KOPT-K1 (cell line): ENCODE measurements around the gene PLCD4.

Experiments
- H3K27ac ChIP-seq: fragments of 200-600 bp; sonication (generic); 2 replicates; pipeline ENCODE4 v1.5.1; 2016; ENCODE audit warnings: antibody characterized with exemption, mild to moderate bottlenecking, low read depth, low read length; ENCODE audit not compliant: poor library complexity, severe bottlenecking
- H3K36me3 ChIP-seq: fragments of 200-600 bp; sonication (generic); 2 replicates; pipeline ENCODE4 v1.5.1; 2017; ENCODE audit warnings: antibody characterized with exemption, mild to moderate bottlenecking, low read length, moderate library complexity; ENCODE audit not compliant: insufficient read depth
- H3K9me3 ChIP-seq: fragments of 200-600 bp; sonication (generic); 2 replicates; pipeline ENCODE4 v1.5.1; 2017; ENCODE audit warnings: antibody characterized with exemption, low read length, mild to moderate bottlenecking; ENCODE audit not compliant: insufficient read depth, poor library complexity, severe bottlenecking

Gene PLCD4

GRCh38 chr2:218671654-218672566 is 64.2 kb downstream of the PLCD4 start, which contains the start of the genes RNF25 and STK36:
Gene RNF25, minus strand, starts transcription at chr2:218672002. Its CDS starts 32 bp downstream, at chr2:218671970.
Gene STK36, plus strand, starts transcription at chr2:218672086. Its CDS starts 744 bp downstream, at chr2:218672830.
- Histone ChIP-seq H3K27ac (peak within 1 kb of the TSS; percentile 67), H3K9me3 (no peaks in the 10 kb centered on the region), H3K36me3 (peaks cover 19% of the 10 kb centered on the region)

DNA sequence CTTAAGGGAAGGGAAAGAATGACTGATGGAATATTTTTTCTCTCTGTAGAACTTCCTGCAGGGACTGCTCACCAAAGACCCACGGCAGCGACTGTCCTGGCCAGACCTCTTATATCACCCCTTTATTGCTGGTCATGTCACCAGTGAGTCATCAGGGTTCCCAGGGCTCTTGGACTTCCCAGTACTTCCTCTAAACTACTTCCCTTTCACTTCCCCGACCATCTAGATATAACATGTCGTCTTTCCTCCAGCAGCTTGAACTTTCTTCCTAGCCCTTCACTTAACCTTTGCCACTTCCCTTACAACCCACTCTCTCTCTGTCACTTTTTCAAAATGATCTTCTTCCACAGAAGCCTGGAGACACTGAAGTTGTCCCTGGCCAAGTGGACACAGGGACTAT is 71.4 kb downstream of the PLCD4 start:
- no peaks in the 10 kb centered on the region for H3K9me3 ChIP-seq

DNA sequence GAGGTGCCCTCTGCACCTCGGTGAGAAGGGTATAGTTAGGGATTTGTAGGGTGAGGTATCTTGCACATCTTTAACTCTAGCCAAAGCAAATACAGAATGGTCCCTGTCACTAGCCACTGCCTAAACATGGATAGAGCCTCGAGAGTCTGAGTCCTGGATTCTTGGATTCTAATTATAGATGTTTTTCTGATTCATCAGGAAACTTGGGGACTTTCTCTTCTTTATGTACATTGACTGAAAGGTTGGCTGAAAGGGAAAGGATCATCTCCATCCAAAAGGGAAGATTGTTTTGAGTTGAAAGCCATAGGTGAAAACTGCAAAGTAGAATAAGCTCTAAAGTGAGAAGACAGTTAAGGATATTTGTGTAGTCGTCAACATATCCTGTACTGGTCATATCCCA is 72.4 kb downstream of the PLCD4 start:
- Histone ChIP-seq H3K27ac (no peak overlapping the region), H3K9me3 (no peaks in the 10 kb centered on the region), H3K36me3 (no peaks in the 10 kb centered on the region)

More for the DNA sequence above, 71.4 kb downstream of the PLCD4 start:
- H3K27ac ChIP-seq: no peak overlapping the region
- H3K36me3 ChIP-seq: no peaks in the 10 kb centered on the region
